KMS-11 (cell line): ENCODE measurements around the gene PPM1H.

Source experiments
- H2AFZ ChIP-seq: fragments of 200-600 bp; sonication (generic); 2 replicates; pipeline ENCODE4 v1.6.1; 2016; ENCODE audit warnings: antibody characterized with exemption, mixed run types, low read depth
- H3K27ac ChIP-seq: fragments of 200-600 bp; sonication (generic); 2 replicates; pipeline ENCODE4 v1.6.1; 2016; ENCODE audit warnings: mild to moderate bottlenecking, mixed run types
- H3K27me3 ChIP-seq: fragments of 200-600 bp; sonication (generic); 2 replicates; pipeline ENCODE4 v1.6.1; 2017; ENCODE audit warnings: mild to moderate bottlenecking, low read depth, mixed run types, moderate library complexity; ENCODE audit not compliant: insufficient read depth
- H3K36me3 ChIP-seq: fragments of 200-600 bp; sonication (generic); 2 replicates; pipeline ENCODE4 v1.6.1; 2017; ENCODE audit warnings: mild to moderate bottlenecking, mixed run types; ENCODE audit not compliant: insufficient read depth
- H3K4me1 ChIP-seq: fragments of 200-600 bp; sonication (generic); 2 replicates; pipeline ENCODE4 v1.6.1; 2016; ENCODE audit warnings: mild to moderate bottlenecking, low read depth, mixed run types; ENCODE audit not compliant: poor library complexity, severe bottlenecking
- H3K4me2 ChIP-seq: fragments of 200-600 bp; sonication (generic); 2 replicates; pipeline ENCODE4 v1.7.0; 2016; ENCODE audit warnings: mild to moderate bottlenecking, mixed run types
- H3K4me3 ChIP-seq: fragments of 200-600 bp; sonication (generic); IDR thresholded peaks from 2 replicates; pipeline ENCODE4 v1.6.1; 2017; ENCODE audit warnings: low read depth, low read length, mixed read lengths; ENCODE audit not compliant: insufficient read depth
- H3K79me2 ChIP-seq: fragments of 200-600 bp; sonication (generic); 2 replicates; pipeline ENCODE4 v1.6.1; 2016; ENCODE audit warnings: low read depth, mixed run types; ENCODE audit not compliant: insufficient read depth
- H3K9ac ChIP-seq: fragments of 200-600 bp; sonication (generic); 2 replicates; pipeline ENCODE4 v1.6.1; 2016; ENCODE audit warnings: mild to moderate bottlenecking, mixed run types
- H4K20me1 ChIP-seq: fragments of 200-600 bp; sonication (generic); 2 replicates; pipeline ENCODE4 v1.6.1; 2016; ENCODE audit warnings: mild to moderate bottlenecking, mixed run types; ENCODE audit not compliant: insufficient read depth
- TF ChIP-seq, protein P1 (sequence below): fragments of 200-600 bp; sonication (generic); conservative IDR thresholded peaks from 2 replicates; pipeline ENCODE4 v1.6.1; 2017; ENCODE audit warnings: low read depth, mild to moderate bottlenecking, antibody characterized with exemption, low read length, moderate library complexity, mixed read lengths

Gene PPM1H

DNA sequence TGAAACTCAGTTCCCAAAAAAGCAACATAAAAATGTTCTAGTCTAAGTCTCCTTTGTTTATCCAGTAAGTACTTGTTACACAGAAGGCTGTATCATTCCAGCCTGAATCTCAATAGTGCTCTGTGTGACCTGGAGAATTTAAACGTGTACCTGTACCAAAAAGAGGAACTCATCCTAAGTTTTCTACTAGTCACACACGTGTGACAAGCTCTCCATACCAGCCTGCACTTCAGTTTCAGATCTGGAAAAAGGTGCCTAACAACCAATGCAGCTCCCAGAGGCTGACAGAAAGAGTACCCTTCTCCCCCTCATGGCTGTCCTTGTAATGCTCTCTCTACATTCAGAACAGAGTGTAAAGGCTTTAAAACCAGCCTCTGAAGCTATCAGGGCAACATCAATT lies 27.4 kb downstream of the PPM1H start:
- Histone ChIP-seq H3K4me2 (no peak overlapping the region), H2AFZ (no peak overlapping the region), H3K27ac (no peak overlapping the region), H3K9ac (no peak overlapping the region), H3K36me3 (no peaks in the 10 kb centered on the region), H3K4me3 (no peak overlapping the region), H3K27me3 (no peaks in the 10 kb centered on the region), H3K79me2 (no peaks in the 10 kb centered on the region), H4K20me1 (no peaks in the 10 kb centered on the region), H3K4me1 (no peaks in the 10 kb centered on the region)
- TF ChIP-seq, protein P1, sequence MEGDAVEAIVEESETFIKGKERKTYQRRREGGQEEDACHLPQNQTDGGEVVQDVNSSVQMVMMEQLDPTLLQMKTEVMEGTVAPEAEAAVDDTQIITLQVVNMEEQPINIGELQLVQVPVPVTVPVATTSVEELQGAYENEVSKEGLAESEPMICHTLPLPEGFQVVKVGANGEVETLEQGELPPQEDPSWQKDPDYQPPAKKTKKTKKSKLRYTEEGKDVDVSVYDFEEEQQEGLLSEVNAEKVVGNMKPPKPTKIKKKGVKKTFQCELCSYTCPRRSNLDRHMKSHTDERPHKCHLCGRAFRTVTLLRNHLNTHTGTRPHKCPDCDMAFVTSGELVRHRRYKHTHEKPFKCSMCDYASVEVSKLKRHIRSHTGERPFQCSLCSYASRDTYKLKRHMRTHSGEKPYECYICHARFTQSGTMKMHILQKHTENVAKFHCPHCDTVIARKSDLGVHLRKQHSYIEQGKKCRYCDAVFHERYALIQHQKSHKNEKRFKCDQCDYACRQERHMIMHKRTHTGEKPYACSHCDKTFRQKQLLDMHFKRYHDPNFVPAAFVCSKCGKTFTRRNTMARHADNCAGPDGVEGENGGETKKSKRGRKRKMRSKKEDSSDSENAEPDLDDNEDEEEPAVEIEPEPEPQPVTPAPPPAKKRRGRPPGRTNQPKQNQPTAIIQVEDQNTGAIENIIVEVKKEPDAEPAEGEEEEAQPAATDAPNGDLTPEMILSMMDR, result no peak

DNA sequence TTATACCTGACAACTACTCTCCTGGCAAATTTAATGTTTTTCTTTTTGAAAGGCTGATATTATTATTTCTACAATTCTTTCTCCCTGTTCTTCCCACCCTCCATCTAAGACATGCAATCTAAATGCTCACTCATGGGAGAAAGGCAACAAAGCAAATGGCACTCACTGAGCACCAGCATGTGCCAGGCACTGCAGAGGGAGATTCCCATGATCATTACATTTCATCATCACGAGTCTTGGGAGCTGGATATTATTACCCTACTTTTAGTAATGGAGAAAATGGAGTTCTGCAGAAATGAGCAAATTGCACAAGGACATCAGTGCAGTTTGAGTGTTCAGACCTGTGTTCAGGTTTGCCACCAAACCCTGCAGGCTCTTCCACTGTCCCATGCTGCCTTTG lies 27.9 kb downstream of the PPM1H start:
- TF ChIP-seq, protein P1, result no peak
- H4K20me1 ChIP-seq, result no peaks in the 10 kb centered on the region
- no peak overlapping the region for H2AFZ ChIP-seq
- no peaks in the 10 kb centered on the region for H3K27me3 ChIP-seq
- H3K27ac ChIP-seq, result no peak overlapping the region
- H3K4me3 ChIP-seq, result no peak overlapping the region
- no peaks in the 10 kb centered on the region for H3K4me1 ChIP-seq
- H3K79me2 ChIP-seq, result no peaks in the 10 kb centered on the region
- no peak overlapping the region for H3K9ac ChIP-seq
- H3K4me2 ChIP-seq, result no peak overlapping the region
- no peaks in the 10 kb centered on the region for H3K36me3 ChIP-seq

DNA sequence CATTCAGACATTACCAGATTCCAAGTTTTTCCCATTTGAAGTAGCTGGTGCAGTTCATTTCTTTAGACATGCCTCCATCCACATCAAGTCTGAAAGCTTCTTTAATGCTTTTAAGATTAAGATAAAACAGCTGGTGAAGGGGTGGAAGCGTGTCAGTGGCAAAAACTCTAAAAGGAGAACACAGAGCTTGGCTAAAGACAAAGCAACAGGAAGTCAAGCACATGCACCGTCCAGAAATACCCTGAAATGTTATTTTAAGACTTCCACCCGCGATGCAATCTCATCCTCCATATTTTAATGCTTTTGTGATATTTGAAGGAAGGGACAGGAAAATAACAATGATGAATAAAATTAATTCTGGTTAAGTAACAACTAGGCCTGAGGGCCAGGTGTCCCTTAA lies 31.8 kb downstream of the PPM1H start:
- no peaks in the 10 kb centered on the region for H3K36me3 ChIP-seq
- H3K4me2 ChIP-seq, result no peak overlapping the region
- H4K20me1 ChIP-seq, result no peaks in the 10 kb centered on the region
- TF ChIP-seq, protein P1, result no peak
- H3K4me3 ChIP-seq, result no peak overlapping the region
- H3K79me2 ChIP-seq, result no peaks in the 10 kb centered on the region
- no peaks in the 10 kb centered on the region for H3K4me1 ChIP-seq
- no peak overlapping the region for H2AFZ ChIP-seq
- no peak overlapping the region for H3K27ac ChIP-seq
- no peak overlapping the region for H3K9ac ChIP-seq
- H3K27me3 ChIP-seq, result no peaks in the 10 kb centered on the region

DNA sequence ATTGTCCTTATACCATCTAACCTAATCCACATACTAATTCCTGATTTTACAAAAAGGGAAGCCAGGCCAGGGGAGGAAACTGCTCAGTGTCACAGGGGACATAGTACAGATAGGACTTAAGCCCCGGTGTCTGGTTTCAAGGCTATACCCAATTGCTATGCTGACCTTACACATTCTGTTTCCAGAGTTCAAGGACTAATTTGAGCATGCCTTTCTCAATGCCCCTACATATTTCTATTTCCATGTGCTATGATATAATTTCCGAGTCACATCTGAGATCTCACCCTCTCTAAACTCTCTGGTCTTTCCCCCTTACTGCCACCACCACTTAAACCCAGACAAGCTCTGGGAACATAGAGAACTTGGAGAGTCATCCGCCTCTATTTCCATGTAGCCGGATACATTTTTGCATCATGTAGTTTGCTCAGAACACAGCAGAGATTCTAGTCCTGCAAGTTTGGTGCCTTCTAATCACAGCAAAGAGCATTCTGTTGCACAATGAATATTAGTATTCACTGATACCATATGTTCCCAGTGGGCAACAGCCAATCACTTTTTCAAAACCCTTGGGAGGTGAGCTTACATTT lies 34.2 kb downstream of the PPM1H start:
- no peak overlapping the region for H3K4me2 ChIP-seq
- TF ChIP-seq, protein P1, result no peak
- H2AFZ ChIP-seq, result no peak overlapping the region
- H3K9ac ChIP-seq, result no peak overlapping the region
- no peaks in the 10 kb centered on the region for H3K79me2 ChIP-seq
- H3K36me3 ChIP-seq, result no peaks in the 10 kb centered on the region
- no peaks in the 10 kb centered on the region for H3K4me1 ChIP-seq
- no peaks in the 10 kb centered on the region for H3K27me3 ChIP-seq
- no peak overlapping the region for H3K4me3 ChIP-seq
- no peaks in the 10 kb centered on the region for H4K20me1 ChIP-seq
- no peak overlapping the region for H3K27ac ChIP-seq
